Keratinocyte (primary cell): ENCODE data around the gene HCRT.

ENCODE experiments used
- EZH2 ChIP-seq: IDR thresholded peaks from one replicate; pipeline ENCODE4 v1.6.1; 2012; ENCODE audit warnings: inconsistent platforms, mild to moderate bottlenecking, low read length, moderate library complexity
- TF ChIP-seq, protein P1 (sequence below), 3 experiments: IDR thresholded peaks in 1 of 3; conservative IDR thresholded peaks in 1 of 3; optimal IDR thresholded peaks in 1 of 3; 2 replicates in 2 of 3; 3 replicates in 1 of 3; pipeline versions ENCODE3 to v1.5.1; 2011; ENCODE audit warnings: low read length in 3 of 3, mild to moderate bottlenecking in 3 of 3, moderate library complexity in 2 of 3, control low read depth in 1 of 3, inconsistent platforms in 1 of 3; ENCODE audit not compliant: insufficient read depth in 2 of 3; ENCODE audit errors: extremely low read depth in 1 of 3

DNA sequence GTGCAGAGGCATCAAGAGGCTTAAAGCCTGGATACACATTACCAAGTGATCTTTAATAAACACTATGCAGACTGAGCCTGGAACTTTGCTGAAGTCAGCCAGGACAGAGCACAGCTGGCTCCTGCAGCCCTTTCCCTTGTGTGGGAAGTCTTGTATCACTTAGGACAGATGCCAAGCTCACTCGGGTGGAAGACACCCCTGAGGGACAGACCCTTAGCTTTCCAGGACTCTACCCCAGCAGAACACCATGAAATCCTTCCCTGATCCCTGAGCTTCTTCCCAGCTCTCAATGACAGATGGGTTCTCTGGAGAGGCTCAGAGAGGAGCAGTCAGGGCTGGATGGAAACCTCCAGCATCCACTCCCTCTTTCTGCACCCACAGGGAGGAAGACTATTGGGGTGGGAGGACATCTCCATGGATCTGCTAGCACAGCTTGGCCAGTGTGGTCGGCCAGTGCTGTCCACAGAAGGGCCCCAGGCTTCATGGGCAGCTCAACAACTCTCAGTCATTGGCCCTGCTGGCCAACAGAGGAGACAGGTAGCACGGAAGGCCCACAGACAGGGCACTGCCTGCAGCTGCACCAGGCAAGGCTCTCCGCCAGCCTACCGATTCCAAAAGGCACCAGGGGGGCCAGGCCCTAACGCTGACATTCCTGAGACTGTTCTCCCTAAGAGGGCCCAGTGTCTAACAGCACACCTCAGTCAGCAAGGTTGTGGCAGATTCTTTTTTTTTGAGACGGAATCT, 46.3 kb downstream of the HCRT start:
- TF ChIP-seq, protein P1, sequence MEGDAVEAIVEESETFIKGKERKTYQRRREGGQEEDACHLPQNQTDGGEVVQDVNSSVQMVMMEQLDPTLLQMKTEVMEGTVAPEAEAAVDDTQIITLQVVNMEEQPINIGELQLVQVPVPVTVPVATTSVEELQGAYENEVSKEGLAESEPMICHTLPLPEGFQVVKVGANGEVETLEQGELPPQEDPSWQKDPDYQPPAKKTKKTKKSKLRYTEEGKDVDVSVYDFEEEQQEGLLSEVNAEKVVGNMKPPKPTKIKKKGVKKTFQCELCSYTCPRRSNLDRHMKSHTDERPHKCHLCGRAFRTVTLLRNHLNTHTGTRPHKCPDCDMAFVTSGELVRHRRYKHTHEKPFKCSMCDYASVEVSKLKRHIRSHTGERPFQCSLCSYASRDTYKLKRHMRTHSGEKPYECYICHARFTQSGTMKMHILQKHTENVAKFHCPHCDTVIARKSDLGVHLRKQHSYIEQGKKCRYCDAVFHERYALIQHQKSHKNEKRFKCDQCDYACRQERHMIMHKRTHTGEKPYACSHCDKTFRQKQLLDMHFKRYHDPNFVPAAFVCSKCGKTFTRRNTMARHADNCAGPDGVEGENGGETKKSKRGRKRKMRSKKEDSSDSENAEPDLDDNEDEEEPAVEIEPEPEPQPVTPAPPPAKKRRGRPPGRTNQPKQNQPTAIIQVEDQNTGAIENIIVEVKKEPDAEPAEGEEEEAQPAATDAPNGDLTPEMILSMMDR (optimal IDR thresholded peaks at IDR 0.05 in 1 of 3, IDR thresholded peaks at IDR 0.05 in 1 of 3, conservative IDR thresholded peaks at IDR 0.05 in 1 of 3; ENCODE audit: extremely low read depth in 1 of 3, insufficient read depth in 2 of 3, low read length in 3 of 3): no peak
- no peak for TF ChIP-seq EZH2
